DMS 273 treated with DMSO at 0.1 percent for 48 hours (cell line): ENCODE data around the gene SDHA.
"Not testable (repeated sequence)": the region's sequence is repeated elsewhere in the genome, so short reads cannot be mapped to it uniquely, and the experiment has no call there.

Experiments used
- DNase-seq: peaks from one replicate; lab custom pipeline; 2025; lab: John Stamatoyannopoulos, UW

The SDHA gene

DNA sequence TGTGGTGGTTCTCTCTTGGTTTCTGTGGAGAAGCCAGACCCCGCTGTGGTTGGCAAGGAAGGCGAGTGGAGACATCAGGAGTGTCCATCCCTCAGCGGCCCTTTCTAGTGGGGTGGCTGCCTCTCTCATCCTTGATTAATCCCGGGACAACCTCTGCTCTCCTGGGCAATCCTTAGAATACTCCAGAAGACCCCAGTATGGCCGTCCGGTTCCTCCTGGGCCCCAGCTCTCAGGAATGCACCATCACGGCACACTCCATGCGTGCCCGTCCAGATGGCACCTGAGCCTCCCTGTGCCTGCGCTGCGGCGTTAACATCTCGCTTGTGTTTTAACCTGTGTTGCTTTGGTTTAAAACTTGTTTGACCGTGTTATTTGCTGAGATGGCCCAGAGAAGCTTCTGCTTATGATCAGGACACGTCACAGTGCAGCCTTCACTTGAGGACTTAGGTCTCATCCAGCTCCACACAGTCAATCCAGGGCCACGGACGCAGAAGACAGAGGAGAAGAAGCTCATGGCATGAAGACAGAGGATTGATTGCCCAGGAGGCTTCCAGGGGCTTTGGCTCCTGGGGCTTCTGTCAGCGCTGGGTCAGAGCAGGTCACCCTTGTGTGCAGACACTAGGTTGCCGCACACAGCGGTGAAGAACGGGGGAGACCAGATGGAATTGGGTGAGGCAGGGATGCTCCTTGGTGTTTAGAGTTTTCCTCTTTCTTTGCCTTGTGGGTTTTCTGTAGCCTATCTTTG lies 82.7 kb downstream of the SDHA start:
- DNase-seq: not testable (repeated sequence)

DNA sequence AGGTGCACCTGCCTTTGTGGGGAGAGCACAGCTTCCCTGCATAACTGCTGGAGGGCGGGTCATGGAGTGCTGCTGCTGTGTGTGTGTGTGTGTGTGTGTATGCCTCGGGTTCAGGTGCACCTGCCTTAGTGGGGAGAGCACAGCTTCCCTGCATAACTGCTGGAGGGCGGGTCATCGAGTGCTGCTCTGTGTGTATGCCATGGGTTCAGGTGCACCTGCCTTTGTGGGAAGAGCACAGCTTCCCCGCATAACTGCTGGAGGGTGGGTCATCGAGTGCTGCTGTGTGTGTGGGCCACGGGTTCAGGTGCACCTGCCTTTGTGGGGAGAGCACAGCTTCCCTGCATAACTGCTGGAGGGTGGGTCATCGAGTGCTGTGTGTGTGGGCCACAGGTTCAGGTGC lies 84.3 kb downstream of the SDHA start:
- DNase-seq: not testable (repeated sequence)

DNA sequence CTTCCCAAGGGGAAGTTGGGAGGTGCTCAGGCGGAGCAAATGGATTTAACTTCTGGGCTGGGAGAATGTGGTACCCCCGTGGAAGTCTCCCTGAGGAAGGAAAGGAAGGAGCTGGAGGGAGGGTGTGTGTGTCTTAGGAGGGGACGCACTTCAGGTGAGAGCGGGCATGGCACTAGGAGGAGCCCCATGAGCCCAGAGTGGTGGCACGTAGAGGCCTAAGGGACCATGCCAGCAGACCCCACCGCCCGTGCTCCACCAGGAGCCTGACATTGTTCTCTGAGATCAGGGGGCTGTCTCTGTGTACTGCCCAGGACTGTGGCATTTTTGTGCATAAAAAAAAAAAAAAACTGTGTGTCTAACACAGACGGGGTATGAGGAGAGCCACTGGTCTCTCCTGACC lies 84.8 kb downstream of the SDHA start:
- no peak for DNase-seq

GRCh38 chr5:303741-304140 lies 85.6 kb downstream of the SDHA start:
- not testable (repeated sequence) for DNase-seq

- no peak for DNase-seq
Observed at GRCh38 chr5:305050-305449, 86.9 kb downstream of the SDHA start.

DNA sequence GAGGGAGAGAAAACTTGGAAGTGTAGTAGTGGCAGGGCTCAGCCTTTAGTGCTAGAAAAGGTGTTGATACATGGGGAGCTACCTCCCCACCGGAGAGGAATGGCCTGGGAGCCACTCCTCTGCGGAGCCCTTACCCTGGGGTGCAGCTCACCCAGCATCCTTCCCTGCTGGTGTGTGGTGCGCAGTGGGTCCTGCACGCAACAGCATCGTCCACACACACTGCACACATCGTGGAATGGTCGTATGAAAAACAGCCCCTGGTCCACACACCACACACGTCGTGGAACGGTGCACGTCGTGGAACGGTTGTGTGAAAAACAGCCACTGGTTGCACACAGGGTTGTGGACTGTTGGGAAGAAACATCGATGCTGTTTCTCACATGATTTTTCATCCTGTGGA lies 87.3 kb downstream of the SDHA start:
- DNase-seq: no peak

GRCh38 chr5:306011-306805 lies 88.1 kb downstream of the SDHA start:
- DNase-seq: no peak
